C1 segment of cervical spinal cord (tissue), 14 donors: ENCODE data around the gene MCF2L.

ENCODE experiments used
- DNase-seq, 14 donors: peaks; one replicate each; lab custom pipeline; 2025; lab: John Stamatoyannopoulos, UW

The MCF2L gene

DNA sequence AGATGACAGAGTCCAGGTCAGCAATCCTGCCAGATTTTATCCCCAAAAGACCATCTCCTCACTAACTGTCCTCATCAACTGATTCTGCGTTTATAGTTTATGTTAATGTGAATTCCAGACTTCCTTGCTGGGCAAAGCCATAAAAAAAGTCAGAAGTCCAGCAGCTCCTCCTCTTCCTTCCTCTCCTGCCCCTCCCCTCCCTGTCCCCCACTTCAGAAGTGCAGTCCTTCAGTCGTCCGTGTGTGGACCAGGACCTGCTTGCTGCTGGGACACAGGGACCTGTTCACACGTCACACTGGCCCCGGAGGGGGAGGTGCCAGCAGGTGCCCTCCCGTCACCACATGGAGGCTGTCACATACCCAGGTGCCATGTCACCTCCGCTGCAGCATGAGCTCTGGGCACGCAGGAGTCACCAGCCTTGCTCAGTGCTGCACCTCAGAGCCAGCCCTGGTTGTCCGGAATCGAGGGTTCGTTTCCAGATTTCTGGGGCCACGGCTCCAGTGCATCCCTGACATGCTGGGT is 4.0 kb upstream of the MCF2L start:
- no peak for DNase-seq

DNA sequence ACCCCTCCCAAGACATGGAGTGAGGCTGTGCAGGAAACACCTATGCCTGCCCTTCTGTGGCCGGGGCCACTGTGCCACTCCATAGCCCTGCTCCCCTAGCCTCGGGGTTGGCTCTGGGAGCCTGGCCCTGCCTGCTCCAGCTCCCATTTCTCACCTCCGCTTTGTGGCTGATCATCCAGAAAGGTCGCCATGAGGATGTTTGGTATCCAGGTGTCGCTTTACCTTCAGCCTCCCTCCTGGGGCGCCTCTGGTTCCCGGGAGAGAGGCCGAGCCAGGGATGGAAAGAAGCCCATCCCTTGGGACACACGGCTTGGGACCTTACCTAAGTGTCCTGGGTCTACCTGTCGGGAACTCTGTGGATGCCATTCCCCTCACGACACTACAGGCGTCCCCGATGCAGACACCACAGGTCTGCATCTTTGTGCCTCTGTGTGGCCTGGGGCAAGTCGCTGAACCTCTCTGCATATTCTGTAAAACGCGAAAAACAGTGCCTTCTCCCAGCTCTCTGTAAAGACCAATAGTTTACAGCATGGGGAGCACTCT is 3.4 kb upstream of the MCF2L start:
- DNase-seq, result no peak

DNA sequence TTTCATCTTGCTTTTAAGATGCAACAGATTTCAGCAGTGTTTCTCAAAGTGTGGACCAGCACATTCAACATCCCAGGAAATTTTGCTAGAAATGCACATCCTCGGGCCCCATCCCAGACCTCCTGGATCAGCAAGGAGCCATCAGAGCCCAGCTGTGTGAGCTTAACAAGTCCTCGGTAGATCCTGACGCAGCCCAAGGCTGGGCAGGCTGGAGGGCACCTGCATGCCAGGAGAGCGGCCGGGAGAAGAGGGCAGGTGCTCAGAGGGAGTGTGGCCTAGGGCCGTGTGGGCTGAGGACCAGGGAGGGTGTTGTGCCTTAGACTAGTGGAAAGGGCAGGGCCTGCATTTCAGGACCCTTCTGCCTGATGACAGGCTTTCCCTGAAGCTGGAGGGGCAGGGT is 2.2 kb upstream of the MCF2L start:
- DNase-seq, result no peak

- no peak for DNase-seq
Measured at GRCh38 chr13:112967686-112968379, 1.2 kb upstream of the MCF2L start.

- DNase-seq, result no peak
Measured at GRCh38 chr13:112968380-112968909, 569 bp upstream of the MCF2L start.

- no peak for DNase-seq
Measured at GRCh38 chr13:112969692-112970338, 801 bp downstream of the MCF2L start.

DNA sequence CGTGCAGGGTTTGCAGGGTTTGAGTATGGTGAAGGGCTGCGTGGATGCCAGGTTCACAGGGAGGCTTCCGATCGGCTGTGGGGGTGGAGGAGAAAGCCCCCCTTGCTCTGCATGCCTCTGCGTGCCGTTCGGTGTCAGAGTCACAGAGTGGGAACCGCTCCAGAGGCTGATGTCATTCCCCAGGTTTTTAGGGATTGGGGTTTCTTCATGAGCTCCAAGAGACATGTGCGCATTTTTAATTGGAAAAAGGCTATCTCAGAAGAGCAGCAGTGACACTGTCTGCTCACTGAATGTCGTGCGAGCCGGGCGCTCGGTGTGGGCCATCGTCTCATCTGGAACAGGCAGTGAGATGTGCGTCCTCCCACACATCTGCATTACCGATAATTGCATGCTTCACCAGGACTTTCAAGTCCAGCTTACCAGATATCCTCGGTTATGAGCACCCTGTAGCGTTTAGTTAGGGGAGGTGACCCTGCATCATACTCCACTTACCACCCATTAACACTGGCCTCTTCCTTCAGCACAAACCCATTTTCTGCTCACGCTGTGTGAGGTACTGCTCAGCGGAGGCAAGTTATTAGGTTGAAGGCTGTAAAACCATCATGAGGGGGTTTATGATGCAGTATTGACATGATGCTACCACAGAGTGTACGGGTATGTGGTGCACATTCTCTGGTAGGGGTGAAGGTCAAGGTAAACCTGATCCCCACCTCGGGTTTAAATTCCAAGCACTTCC is 1.7 kb downstream of the MCF2L start:
- peak in 1 of 14 donors; percentile 81 for DNase-seq

DNA sequence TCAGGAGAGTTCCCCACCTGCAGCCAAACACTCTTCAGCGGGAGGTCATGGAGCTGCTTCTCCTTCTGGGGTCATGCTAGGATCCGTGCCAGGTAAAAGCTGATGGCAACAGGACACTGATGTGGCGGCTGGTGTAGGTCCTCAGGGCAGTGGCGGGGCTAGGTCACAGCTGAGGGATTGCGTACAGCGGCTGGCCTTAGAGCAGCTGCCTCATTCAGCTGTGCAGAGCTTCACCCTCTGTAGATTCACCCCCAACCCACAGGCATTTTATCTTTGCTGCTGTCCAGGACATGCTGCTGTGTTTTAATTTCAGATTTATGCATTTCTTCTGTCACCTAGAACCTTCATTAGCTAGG is 2.3 kb downstream of the MCF2L start:
- DNase-seq, result no peak

DNA sequence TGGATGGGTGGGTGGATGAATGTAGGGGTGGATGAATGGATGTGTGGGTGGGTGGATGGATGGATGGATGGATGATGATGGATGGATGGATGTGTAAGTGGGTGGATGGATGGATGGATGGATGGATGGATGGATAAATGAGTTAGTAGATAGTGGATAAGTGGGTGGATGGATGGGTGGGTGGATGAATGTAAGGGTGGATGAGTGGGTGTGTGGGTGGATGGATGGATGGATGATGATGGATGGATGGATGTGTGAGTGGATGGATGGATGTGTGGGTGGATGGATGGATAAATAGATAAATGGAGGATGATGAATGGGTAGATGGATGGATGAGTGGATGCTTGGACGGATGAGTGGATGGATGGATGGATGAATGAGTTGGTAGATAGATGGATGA is 3.2 kb downstream of the MCF2L start:
- no peak for DNase-seq

- no peak for DNase-seq
Measured at GRCh38 chr13:112972867-112973576, 4.0 kb downstream of the MCF2L start.

- no peak for DNase-seq
Measured at GRCh38 chr13:112973577-112973951, 4.5 kb downstream of the MCF2L start.

DNA sequence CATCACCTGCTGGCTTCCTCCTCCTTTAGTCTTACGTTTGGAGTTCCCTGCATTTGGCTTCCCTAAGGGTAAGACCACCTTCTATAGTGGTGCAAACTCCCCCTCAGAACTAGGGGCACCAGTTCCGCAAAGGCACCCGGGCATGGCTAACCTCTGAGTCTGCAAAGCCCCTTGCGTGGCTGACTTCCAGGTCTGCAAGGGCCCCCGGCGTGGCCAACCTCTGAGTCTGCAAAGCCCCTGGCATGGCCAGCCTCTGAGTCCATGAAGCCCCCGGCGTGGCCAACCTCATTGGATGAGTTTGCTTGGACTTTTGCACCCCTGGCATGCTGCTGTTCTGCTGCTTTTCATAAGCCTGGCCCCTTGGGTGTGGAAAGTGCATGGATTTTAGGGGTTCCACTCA is 5.1 kb downstream of the MCF2L start:
- no peak for DNase-seq

GRCh38 chr13:112974671-112975070 is 5.7 kb downstream of the MCF2L start:
- no peak for DNase-seq

GRCh38 chr13:112975401-112975939 is 6.5 kb downstream of the MCF2L start:
- DNase-seq, result no peak

- DNase-seq, result no peak
Measured at GRCh38 chr13:112976526-112976925, 7.5 kb downstream of the MCF2L start.

DNA sequence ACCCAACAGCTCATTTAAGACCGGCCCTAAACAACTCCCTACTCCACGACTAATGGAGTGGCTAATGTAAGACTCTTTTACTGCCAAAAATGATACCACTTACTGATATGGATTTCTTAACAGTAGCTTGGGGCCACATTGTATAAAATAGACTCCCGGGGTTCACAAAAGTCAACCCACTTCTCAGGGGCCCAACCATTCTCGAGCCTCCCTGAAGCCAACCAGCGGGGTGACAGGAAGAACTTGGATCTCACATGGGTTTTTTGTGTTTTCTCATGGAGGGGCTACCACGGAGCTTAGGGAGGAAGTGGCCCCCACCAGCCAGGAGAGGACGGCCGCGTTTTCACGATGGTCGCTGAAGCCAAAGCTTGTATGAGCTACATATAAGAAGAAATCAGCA is 8.1 kb downstream of the MCF2L start:
- DNase-seq, result no peak

DNA sequence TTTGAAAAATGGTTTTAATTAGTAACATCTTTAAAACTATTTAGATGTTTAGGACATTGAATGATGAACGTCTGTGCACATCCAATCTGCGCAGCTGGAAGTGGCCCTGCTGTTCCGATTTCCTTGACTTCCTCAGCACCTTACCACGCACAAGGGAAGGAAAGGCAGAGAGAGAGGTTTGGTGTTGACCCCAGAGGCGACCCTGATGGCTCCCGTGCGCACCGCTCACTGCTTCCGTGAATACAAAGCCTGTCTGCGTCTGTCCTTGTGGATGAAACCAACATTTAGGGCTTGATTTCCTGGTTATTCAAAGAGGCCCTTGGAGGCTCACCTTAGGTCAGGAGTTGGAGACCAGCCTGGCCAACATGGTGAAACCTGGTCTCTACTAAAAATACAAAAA is 8.5 kb downstream of the MCF2L start:
- DNase-seq, result no peak

GRCh38 chr13:112978561-112979405 is 9.8 kb downstream of the MCF2L start:
- DNase-seq, result peak in 3 of 14 donors; percentile 17 to 33 (median 25)

DNA sequence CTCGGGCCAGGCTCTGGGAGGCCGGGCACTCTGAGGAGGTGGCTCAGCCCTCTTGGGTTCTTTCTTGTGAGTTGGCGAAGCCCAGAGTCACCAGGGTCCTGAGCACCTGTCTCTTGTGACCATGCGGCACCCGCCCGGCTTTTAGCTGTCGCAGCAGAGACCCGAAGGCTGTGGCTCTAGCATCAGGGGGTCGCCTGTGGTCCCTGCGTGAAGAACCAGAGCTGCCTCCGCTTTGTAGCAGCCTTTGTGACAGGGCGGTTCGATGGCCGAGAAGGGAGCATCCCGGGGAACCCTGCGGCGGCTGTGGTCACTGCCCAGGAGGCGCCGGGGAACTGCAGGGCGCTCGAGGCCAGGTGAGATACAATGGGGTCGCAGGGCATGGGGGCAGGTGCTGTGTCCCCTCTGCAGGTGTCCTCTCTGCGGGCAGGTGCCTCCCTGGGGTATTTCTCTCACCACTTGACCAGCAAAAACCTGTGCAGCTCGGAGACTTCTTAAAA is 10.4 kb downstream of the MCF2L start:
- DNase-seq, result no peak

- peak in 3 of 14 donors; percentile 17 to 35 (median 34) for DNase-seq
Measured at GRCh38 chr13:112980434-112980833, 11.4 kb downstream of the MCF2L start.
